GM06990 (cell line): ENCODE results near the gene RAPGEF1.

ENCODE experiments used
- DNase-seq: peaks from one replicate; pipeline ENCODE4 v3.0.0-alpha.2; 2011; ENCODE audit not compliant: insufficient read length; ENCODE audit errors: extremely low read depth
- H3K27me3 ChIP-seq: replicated peaks from 2 replicates; pipeline ENCODE4 v1.6.0; 2011; ENCODE audit warnings: low read length; ENCODE audit not compliant: control insufficient read depth, insufficient read depth
- H3K36me3 ChIP-seq: 2 replicates; pipeline ENCODE4 v1.5.1; 2011; ENCODE audit warnings: low read length; ENCODE audit not compliant: control insufficient read depth, insufficient read depth
- H3K4me3 ChIP-seq: replicated peaks from 2 replicates; pipeline ENCODE4 v1.5.1; 2011; ENCODE audit warnings: low read depth, mild to moderate bottlenecking, control low read depth, low read length
- TF ChIP-seq, protein P1 (sequence below): IDR thresholded peaks from 2 replicates; pipeline ENCODE4 v1.5.1; 2011; ENCODE audit warnings: low read length, control low read depth, mild to moderate bottlenecking, inconsistent platforms; ENCODE audit not compliant: insufficient read depth, poor library complexity, severe bottlenecking

RAPGEF1 gene

DNA sequence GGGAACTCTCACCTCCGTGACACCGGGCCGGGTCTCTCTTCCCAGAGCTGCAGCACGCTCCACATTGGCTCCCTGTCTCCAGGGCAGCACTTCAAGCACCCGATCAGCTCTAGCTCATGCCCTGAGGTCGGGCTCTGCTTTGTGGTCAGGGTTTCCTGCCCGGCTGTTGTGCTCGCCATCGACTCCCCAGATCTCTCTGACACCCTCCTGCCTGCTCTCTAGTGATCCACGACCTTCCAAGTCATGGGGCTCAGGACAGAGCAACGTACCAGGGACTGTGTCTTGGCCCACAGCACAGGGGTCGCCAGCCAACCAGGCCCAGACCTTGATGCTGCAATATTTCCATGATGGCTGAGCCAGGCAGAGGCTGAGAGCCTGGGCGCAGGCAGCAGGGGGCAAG is 149.4 kb downstream of the RAPGEF1 start:
- no peak overlapping the region for H3K4me3 ChIP-seq
- H3K27me3 ChIP-seq, result no peaks in the 10 kb centered on the region
- H3K36me3 ChIP-seq, result peaks cover 75% of the 10 kb centered on the region
- TF ChIP-seq, protein P1, sequence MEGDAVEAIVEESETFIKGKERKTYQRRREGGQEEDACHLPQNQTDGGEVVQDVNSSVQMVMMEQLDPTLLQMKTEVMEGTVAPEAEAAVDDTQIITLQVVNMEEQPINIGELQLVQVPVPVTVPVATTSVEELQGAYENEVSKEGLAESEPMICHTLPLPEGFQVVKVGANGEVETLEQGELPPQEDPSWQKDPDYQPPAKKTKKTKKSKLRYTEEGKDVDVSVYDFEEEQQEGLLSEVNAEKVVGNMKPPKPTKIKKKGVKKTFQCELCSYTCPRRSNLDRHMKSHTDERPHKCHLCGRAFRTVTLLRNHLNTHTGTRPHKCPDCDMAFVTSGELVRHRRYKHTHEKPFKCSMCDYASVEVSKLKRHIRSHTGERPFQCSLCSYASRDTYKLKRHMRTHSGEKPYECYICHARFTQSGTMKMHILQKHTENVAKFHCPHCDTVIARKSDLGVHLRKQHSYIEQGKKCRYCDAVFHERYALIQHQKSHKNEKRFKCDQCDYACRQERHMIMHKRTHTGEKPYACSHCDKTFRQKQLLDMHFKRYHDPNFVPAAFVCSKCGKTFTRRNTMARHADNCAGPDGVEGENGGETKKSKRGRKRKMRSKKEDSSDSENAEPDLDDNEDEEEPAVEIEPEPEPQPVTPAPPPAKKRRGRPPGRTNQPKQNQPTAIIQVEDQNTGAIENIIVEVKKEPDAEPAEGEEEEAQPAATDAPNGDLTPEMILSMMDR, result no peak
- DNase-seq, result no peak

DNA sequence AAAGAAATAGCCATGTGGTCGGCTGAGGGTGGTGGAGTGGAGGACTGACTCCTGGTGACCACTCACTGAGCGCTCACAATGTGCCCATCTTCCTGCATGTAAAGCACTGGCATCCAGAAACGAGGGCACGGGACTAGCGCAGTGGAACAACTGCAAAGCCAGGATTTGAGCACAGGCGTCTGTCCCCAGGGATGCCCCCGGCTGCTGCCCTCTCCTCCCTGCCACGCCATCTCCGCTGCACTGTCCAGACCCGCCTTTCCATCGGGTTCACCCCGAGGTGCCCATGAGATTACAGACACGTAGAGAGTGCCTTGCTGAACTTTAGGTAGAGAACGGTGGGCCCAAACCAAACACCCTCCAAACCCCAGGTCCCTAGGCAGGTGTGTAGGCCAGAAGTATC is 149.9 kb downstream of the RAPGEF1 start:
- Histone ChIP-seq H3K27me3 (no peaks in the 10 kb centered on the region), H3K36me3 (peaks cover 73% of the 10 kb centered on the region), H3K4me3 (no peak overlapping the region)
- DNase-seq, result no peak
- TF ChIP-seq, protein P1, result no peak

DNA sequence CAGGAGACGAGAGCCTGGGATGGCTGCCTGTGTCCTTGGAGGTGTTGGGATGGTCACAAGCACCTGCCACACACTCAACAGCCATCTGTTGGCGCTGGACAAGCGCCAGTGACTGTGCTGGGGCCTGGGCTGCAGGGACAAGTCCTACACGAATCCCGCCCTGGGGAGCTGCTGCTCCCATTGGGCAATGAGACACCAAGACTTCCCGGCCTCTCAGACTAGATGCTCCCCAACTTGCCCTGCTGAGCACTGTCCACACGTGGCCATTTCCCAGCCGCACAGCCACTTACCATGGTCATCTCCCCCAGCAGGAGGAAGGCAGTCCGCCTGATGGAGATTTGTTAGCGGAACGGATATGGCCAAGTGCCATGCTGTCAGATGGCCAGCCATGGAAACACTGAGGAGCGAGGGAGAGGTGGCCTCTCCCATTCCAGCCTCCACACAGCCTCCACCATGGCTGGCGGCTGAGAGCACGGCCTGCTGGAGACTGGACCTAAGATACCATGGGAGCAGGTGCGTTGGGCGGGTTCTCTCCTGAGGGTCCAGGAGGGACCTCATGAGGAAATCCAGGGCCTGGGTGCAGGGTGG is 150.7 kb downstream of the RAPGEF1 start:
- no peaks in the 10 kb centered on the region for H3K27me3 ChIP-seq
- TF ChIP-seq, protein P1, result no peak
- no peak overlapping the region for H3K4me3 ChIP-seq
- peaks cover 73% of the 10 kb centered on the region for H3K36me3 ChIP-seq
- DNase-seq, result no peak

DNA sequence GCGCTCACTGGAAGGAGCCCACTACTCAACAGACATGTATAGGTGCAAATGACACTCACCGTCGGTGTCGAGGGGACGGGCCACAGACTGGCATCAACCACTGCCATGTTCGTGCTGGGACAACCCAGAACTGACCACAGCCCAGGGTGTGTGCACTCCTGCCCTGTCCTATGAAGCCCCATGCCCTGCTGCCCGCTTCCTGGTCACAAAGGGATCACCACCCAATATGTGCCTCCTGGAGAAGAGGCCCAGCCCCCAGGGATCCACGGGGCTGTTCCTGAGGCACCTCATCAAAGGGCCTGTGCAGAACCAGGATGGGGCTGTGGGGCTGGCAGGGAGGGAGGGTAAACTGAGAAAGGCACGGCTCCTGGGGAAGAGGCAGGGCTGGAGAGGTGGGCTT is 151.5 kb downstream of the RAPGEF1 start:
- TF ChIP-seq, protein P1, result no peak
- DNase-seq, result no peak
- Histone ChIP-seq H3K27me3 (no peaks in the 10 kb centered on the region), H3K4me3 (no peak overlapping the region), H3K36me3 (peaks cover 73% of the 10 kb centered on the region)

DNA sequence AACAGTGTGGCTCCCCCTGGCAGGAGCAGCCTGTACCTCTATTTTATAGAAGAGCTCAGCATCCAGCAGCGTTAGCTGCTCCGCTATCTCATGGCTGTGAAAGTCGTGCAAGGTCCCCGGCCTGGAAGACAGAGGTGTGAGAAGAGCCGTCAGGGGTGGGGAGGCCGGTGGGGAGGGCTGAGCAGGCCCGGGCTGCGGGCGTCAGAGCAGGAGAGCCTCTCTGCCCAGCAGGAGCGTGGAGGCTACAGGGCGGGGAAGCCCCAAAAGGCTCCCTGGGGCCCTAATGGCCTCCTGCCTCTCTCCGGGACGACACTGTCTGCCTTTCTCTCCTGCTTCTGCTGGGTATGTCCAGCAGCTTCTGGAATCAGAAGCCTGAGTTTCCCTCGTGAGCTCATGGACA is 152.0 kb downstream of the RAPGEF1 start:
- TF ChIP-seq, protein P1, result no peak
- no peak overlapping the region for H3K4me3 ChIP-seq
- no peaks in the 10 kb centered on the region for H3K27me3 ChIP-seq
- DNase-seq, result no peak
- H3K36me3 ChIP-seq, result peaks cover 74% of the 10 kb centered on the region

DNA sequence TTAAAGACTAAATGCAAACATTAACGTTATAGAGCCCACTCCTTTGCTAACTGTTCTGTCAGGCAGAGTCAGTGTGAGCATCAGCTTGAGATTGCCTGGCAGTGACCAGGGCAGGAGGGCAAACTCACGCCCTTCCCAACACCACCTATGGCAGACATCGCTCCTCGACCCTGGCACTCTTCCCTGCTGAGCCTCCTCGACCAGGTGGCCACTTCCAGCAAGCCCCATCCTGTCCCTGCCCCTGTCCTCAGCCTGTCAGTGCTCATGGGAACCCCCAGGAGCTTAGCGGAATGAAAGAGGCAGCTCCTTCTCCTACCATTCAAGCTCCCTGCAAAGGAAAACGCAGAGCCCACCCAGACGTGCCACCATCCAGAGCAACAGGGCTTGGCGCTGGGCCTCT is 152.5 kb downstream of the RAPGEF1 start:
- Histone ChIP-seq H3K27me3 (no peaks in the 10 kb centered on the region), H3K36me3 (peaks cover 78% of the 10 kb centered on the region), H3K4me3 (no peak overlapping the region)
- no peak for DNase-seq
- TF ChIP-seq, protein P1, result no peak
